Liver (tissue), 3 donors: ENCODE data around the gene KRTAP5-10.

Experiments
- GABPA ChIP-seq, 2 donors: IDR thresholded peaks in 1 of 2; conservative IDR thresholded peaks in 1 of 2; 2 replicates each; pipeline ENCODE4 v1.6.1; 2016; ENCODE audit warnings: antibody characterized with exemption in 2 of 2, mild to moderate bottlenecking in 1 of 2, moderate library complexity in 1 of 2
- TAF1 ChIP-seq: conservative IDR thresholded peaks from 2 replicates; pipeline ENCODE4 v1.6.1; 2016; ENCODE audit warnings: antibody characterized with exemption, mild to moderate bottlenecking
- TF ChIP-seq, protein P1 (sequence below): fragments of 150-350 bp; IDR thresholded peaks from 2 replicates; pipeline ENCODE4 v1.5.1; 2017; ENCODE audit warnings: improper control_type of control experiment, low read depth, low read length; ENCODE audit not compliant: missing input control
- TF ChIP-seq, protein P2 (sequence below): IDR thresholded peaks from 2 replicates; pipeline ENCODE4 v1.6.1; 2016; ENCODE audit warnings: antibody characterized with exemption
- donor health status: healthy.
- donor health status: healthy.

DNA sequence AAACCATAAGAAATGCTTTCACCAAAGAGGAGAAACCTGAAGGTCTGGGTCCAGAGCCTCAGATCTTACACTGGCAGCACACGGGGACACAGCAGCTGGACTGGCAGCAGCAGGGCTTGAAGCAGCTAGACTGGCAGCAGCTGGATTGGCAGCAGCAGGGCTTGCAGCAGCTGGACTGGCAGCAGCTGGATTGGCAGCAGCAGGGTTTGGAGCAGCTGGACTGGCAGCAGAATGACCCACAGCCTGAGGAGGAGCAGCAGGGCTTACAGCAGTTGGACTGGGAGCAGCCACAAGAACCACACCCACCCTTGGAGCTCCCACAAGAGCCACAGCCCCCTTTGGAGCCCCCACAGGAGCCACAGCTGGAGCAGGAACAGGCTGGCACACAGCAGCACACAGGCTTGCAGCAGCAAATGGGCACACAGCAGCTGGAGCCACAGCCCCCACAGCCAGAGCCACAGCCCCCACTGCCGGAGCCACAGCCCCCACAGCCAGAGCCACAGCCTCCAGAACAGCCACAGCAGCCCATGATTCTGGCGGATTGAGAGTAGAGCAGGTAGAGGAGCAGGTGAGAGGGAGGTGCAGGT lies 17.0 kb downstream of the KRTAP5-10 start, which contains the start of gene KRTAP5-11:
- TF ChIP-seq, protein P1, sequence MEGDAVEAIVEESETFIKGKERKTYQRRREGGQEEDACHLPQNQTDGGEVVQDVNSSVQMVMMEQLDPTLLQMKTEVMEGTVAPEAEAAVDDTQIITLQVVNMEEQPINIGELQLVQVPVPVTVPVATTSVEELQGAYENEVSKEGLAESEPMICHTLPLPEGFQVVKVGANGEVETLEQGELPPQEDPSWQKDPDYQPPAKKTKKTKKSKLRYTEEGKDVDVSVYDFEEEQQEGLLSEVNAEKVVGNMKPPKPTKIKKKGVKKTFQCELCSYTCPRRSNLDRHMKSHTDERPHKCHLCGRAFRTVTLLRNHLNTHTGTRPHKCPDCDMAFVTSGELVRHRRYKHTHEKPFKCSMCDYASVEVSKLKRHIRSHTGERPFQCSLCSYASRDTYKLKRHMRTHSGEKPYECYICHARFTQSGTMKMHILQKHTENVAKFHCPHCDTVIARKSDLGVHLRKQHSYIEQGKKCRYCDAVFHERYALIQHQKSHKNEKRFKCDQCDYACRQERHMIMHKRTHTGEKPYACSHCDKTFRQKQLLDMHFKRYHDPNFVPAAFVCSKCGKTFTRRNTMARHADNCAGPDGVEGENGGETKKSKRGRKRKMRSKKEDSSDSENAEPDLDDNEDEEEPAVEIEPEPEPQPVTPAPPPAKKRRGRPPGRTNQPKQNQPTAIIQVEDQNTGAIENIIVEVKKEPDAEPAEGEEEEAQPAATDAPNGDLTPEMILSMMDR: no peak
- TF ChIP-seq TAF1: no peak
- TF ChIP-seq GABPA (IDR thresholded peaks at IDR 0.05 in 1 of 2, conservative IDR thresholded peaks at IDR 0.05 in 1 of 2): no peak
- TF ChIP-seq, protein P2, sequence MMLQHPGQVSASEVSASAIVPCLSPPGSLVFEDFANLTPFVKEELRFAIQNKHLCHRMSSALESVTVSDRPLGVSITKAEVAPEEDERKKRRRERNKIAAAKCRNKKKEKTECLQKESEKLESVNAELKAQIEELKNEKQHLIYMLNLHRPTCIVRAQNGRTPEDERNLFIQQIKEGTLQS: no peak
